ENCODE data around the gene ADIG. TPM values are rescaled to one million over a fixed set of nuclear protein-coding genes. Genes with fewer than 3 reads are reported as not detected.

The ADIG gene
- total RNA-seq: not detected

DNA sequence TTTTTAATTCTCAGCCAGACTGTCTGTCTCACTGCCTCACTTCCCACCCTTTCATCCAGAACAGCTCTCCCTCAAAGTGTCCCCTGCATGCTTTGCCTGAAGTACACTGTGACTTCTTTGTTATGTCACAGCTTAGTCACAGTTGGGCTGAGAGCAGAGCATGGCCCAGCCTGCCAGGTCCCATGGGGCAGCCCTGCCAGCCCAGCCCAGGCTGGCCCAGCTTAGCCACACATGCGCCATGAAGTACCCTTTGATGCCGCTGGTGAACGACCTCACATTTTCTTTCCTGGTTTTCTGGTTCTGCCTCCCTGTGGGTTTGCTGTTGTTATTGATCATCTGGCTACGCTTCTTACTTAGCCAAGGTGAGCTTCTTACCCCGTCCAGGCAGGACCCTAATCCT is at the start of gene ADIG:
Gene ADIG (plus strand): TSS at position 185 of the 400 bp plus-strand sequence. CDS start 54 bp downstream, at position 239.
- peak; percentile 16 for DNase-seq (ENCODE audit: low spot score)

- DNase-seq (ENCODE audit: low spot score): no peak
Measured at GRCh38 chr20:38534756-38535155, 46.2 kb upstream of the ADIG start.

- no peak for DNase-seq (ENCODE audit: low spot score)
Measured at GRCh38 chr20:38536310-38536709, 44.7 kb upstream of the ADIG start.

DNA sequence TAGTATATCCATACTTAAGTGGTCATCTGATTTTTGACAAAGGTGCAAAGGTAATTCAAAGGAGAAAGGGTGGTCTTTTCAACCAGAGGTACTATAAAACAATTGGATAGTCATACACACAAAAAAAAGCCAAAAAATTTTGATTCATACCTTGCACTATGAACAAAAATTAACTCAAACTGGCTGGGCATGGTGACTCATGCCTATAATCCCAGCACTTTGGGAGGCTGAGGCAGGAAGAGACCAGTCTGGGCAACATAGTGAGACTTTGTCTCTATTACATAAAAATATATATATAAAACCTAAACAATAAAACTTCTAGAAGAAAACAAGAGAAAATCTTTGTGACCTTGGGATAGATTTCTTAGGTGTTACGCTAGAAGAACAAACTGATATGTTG is 43.8 kb upstream of the ADIG start:
- no peak for DNase-seq (ENCODE audit: low spot score)

DNA sequence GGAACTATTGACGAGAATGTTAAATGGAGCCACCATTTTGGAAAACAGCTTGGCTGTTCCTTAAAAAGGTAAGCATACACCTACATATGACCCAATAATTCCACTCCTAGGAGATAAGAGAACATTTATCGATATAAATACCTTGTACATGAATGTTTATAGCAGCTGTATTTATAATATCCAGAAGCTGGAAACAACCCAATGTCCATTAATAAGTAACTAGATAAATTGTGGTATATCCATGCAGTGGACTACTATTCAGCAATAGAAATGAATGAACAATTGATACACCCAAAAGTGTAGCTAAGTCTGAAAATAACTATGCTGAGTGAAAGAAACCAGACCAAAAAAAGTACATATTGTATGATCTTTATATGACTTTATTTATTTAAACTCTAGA is 42.2 kb upstream of the ADIG start:
- DNase-seq (ENCODE audit: low spot score): no peak

DNA sequence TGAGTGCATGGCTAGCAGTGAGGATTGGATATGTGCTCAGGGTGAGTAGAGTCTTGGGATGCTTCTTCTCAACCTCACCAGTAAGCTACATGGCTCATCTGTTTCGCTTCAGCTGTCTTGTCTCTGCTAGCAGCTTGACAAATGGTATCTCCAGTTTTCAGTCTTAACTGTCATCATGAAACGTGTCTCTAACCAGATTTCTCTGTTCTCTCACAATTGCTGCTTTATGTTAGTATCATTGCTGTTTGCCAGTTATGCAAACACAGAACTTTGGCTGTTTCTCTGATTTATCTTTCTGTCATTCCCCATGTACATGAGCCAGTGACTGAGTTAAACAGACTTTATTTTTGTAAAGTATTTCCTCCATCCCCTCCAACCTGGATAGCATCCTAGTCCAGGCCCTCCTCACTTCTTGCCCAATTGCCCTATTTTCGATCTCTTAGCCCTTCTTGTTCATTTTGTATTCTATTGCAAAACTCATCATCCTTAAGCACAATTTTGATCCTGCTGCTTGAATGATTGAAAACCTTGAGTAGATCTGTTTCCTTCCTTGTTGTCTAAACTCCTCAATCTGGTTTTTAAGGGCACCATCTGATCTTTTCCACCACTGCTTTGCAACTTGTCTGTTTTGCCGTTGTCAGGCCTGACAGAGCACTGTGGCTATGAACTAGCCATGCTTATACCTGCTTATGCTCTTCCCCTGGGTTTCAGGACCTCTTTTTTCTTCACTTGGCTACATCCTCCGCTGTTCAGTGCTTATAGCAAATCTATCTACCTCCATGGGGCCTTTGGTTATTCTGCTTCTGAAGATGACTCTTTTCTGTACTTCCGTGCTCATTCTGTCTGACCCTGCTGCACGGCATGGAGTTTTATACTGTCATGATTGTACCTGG is 37.7 kb upstream of the ADIG start:
- peak; percentile 17 for DNase-seq (ENCODE audit: low spot score)

DNA sequence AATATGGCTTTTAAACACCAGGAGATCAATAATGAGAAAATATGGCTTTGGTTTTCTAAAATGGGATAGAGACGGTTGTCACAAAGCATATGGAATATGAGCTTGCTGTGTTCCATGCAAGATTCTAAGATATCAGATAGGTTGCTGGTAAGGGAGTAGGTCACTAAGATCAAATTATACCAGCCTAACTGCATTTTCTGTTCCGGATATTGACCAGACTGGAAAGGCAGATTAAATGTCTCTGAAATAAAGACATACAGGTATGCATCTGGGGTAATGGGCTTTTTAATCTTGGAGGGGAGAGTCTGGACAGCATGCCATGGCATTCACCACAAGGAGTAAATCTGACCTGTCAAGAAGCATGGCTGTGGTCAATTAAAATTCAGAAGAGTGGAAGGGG is 35.2 kb upstream of the ADIG start:
- DNase-seq (ENCODE audit: low spot score): no peak

DNA sequence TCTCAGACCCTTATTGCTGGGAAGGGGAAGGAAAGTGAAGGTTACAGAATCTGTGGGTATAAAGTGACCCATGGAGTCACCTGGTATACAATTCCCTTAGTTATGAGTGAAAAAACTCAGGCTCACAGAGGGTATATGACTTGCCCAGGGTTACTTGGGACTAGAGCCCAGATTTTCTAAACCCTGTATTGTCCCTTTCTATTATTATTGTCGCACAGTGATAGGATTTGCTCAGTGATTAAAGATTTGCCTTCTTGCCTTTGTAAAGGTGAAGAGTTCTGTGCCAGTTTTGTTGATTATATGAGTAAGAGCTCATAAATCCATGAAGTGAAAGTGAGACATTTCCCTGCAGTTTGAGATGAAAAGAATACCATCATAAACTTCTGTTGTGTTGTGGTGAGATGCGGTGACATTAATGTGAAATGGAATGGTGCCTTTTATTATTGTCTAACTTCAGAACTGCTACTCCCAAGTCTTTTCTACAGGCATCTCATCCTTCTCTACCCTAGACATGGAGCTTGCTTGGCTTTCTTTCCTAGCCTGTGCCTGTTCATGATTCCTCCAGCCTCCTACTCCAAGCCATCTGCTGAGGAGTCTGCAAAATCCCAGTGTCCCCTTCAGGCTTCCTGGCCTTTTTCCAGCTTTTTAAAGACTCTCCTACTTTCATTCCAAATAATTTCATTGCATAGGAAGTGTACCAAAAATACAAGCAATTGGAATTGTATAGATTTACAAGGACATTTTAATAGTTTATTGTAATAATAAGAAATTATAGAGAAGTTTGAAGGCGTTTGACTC is 33.5 kb upstream of the ADIG start:
- no peak for DNase-seq (ENCODE audit: low spot score)

DNA sequence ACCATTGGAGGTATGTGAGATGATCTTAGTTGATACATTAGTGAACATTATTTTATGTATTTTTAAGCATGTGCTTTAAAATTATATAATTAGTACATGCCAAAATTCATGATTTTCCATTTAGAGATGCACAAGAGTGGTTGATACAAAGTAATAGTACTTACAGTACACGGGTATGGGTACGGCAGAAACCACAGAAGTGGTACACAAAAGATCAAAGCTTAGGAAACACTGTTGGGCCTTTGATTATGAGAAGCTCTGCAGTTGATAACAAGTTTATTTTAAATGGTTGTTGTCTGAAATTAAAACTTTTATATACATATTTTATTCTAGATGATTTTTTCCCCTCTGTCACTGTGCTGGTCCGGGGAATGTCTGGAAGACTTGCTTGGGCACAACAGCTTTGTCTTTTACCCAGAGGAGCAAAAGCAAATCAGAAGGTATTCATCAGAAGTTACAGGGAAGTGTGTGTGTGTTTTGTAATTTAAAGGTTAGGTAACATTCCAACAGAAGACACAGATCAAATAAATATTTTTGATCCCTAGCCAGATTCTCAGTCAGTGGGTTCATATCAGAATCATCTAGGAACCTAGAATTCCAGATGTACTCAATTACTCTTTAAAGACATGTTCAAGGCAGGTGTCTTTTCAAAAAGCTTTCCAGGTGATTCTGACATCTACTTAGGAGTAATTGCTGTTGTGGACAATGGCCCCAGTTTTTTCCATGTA is 32.5 kb upstream of the ADIG start:
- no peak for DNase-seq (ENCODE audit: low spot score)

GRCh38 chr20:38550274-38550673 is 30.7 kb upstream of the ADIG start:
- no peak for DNase-seq (ENCODE audit: low spot score)

GRCh38 chr20:38551056-38551626 is 29.9 kb upstream of the ADIG start:
- DNase-seq (ENCODE audit: low spot score): no peak

DNA sequence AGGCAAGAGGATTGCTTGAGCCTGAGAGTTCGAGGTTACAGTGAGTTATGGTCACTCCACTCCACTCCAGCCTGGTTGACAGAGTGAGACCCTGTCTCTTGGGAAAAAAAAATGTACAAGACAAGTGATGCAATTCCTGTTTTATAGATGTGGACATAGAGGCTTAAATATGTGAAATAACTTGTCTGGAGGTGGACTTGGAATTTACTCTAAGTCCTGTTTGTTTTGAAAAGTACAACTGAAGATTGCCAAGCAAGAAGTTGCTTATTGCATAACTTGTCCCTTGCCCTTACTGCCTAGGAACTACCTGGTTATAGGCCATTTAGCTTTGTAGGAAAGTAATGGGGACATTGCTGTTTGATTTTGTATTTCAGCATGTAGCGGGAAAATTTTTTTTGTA is 26.0 kb upstream of the ADIG start:
- DNase-seq (ENCODE audit: low spot score): no peak

DNA sequence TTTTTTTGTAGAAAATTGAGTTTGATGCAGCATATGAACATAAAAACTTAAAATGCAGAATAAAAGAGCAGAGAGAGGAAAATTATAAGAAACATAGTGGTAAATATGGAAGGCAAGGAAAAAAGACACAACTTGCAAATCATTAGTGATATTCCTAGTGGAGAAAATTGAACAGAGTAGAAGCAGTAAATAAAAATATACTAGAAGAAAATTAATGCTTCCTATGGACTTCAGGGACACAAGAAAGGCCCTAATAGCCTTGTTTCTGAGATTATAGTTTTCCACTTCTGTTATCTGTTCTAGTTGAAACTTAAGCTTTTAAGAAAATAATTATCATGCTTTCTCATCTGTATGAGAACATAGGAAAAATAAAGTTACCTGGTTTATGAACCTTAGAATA is 25.6 kb upstream of the ADIG start:
- no peak for DNase-seq (ENCODE audit: low spot score)

DNA sequence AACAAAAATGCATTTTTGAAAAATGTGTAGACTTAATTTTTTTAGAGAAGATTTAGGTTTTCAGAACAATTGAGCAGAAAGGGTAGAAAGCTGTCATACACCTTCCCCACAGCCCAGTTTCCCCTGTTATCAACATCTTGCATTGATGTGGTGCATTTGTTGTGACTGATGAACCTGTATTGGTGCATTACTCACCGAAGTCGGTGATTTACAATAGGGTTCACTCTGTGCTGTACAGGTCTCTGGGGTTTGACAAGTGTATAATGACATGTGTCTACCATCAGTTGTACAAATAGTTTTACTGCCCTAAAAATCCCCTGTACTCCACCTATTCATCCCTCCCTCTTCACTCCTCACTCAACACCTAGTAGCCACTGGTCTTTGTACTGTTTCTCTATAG is 23.8 kb upstream of the ADIG start:
- DNase-seq (ENCODE audit: low spot score): no peak

DNA sequence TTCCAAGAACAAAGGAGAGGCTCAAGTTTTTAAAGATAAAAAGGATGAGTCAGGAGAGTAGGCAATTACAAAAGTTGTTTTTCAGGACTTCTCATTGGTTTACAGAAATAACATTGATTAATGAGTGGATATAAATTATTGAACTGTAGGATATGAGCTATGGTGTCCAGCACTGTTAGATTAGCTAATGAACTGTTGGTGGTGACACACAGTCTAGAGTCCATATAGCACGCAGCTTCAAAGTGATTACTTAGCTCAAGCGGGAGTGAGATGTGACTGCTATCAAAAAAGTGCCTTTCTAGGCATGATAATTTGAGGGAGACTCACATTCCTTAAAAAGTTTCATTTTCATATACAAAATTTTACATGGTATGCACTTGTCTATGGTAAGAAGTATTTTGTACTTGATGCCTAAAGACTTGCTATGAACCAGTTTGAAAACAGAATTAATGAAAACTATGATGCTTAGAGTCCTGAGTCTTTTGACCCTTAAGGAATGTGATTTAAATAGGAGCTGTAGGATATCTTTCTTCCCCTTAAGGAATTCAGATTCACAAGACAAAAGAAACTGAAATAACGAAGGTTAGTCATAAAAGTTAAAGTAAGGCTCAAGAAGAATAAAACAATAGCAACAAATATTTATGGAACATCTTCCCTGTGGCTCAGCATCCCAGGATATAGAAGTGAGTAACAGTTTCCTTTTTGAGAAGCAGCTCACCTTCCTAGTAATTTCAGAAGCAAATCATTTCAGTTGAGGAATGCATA is 22.2 kb upstream of the ADIG start:
- no peak for DNase-seq (ENCODE audit: low spot score)

DNA sequence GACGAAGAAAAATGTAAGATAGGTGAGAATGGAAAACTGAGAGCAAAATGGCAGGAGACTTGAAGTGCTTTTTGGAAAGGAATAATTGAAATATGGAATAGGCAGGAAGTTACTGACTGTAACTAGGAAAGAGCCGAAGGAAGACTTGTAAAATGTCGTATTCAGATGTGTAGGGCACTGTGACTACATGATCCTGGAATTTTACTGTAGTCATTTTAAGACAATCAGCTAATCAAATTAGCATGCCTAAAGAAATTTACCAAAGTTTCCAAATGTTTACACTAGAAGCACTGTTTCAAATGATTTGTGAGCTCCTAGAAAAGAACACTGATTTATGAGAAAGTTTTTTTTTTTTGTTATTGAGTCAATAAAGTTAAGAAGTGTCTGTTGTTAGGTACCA is 21.2 kb upstream of the ADIG start:
- no peak for DNase-seq (ENCODE audit: low spot score)

- no peak for DNase-seq (ENCODE audit: low spot score)
Measured at GRCh38 chr20:38563802-38564431, 17.1 kb upstream of the ADIG start.

DNA sequence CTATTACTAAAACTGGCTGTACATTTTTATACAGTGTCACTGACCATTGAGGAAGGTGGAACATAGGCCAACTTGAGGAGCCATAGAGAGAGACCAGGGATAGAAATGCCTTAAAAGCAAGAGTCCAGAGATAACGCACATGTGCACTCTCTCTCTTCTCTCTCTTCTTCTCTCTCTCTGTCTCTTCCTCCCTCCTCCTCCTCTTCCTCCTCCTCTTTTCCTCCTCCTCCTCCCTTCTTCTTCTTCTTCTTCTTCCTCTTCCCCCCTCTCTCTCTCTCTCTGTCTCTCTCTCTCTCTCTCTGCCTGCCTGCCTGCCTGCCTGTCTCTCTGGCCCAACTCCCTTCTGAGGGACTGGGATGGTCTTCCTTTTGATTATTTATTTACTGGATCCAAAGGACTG is 16.3 kb upstream of the ADIG start:
- no peak for DNase-seq (ENCODE audit: low spot score)

DNA sequence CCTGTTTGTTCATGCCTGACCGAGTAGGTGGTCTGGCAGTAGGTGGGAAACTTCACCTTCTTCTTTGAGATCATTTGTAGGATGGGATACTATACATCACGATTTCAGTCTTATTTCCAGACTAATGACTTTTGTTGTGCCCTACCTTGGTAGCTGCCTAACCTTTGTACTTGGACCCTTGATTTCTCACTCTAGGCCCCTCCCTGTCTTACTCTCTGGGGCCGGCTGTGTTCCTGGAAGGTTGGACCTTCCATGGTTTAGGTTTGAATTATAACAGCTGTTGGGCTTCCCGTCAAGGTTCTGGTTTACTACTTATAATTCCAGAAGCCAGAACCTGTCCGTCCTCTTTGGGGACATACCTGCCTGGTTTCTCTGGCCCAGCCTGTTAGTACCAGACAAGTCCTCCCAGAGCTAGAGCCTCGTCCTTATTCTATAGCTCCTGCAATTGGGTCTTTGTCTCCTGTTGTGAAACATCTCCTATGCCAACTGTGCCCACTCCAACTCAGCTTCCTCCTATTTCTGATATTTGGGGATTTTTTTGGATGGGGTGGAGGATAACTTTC is 14.9 kb upstream of the ADIG start:
- no peak for DNase-seq (ENCODE audit: low spot score)

GRCh38 chr20:38569747-38570525 is 11.1 kb upstream of the ADIG start:
- no peak for DNase-seq (ENCODE audit: low spot score)
